ELR (cell line): ENCODE measurements around the gene CHEK2.
"Not testable (repeated sequence)": the region's sequence is repeated elsewhere in the genome, so short reads cannot be mapped to it uniquely, and the experiment has no call there.

Experiments
- DNase-seq: peaks from one replicate; pipeline ENCODE4 v3.0.0-alpha.2; 2015; ENCODE audit warnings: low read depth

Gene CHEK2

GRCh38 chr22:28689796-28690195 lies 51.8 kb downstream of the CHEK2 start:
- not testable (repeated sequence) for DNase-seq

DNA sequence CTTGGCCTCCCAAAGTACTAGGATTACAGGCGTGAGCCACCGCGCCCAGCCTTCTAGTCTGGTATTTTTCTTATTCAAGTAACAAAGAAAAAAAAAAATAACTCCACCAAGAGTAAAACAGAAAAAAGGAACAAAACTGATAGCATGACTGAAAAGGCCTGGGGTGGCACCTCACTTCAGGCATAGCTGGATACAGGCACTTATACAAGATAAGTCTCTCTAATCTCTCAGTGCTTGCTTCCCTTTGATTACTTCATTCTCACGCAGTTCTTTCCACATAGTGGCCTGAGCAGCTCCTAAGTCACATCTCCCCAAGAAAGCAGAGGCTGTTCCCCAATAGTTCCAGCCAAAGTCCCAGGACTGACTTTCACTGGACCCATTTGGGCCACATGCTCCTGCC lies 58.7 kb downstream of the CHEK2 start:
- DNase-seq, result not testable (repeated sequence)

- peak; percentile 60 for DNase-seq
Observed at GRCh38 chr22:28680813-28681490, 60.7 kb downstream of the CHEK2 start.

GRCh38 chr22:28679611-28680287 lies 61.9 kb downstream of the CHEK2 start, which contains the start of gene TTC28:
Gene TTC28, minus strand, starts transcription at chr22:28679840. Its CDS starts 117 bp downstream, at chr22:28679723.
- DNase-seq, result peak; percentile 83

GRCh38 chr22:28678778-28679610 lies 62.6 kb downstream of the CHEK2 start:
- DNase-seq, result peak; percentile 24

GRCh38 chr22:28678170-28678569 lies 63.5 kb downstream of the CHEK2 start:
- not testable (repeated sequence) for DNase-seq

GRCh38 chr22:28674121-28674563 lies 67.5 kb downstream of the CHEK2 start:
- peak; percentile 79 for DNase-seq

- DNase-seq, result peak; percentile 62
Observed at GRCh38 chr22:28670756-28671155, 70.9 kb downstream of the CHEK2 start.

DNA sequence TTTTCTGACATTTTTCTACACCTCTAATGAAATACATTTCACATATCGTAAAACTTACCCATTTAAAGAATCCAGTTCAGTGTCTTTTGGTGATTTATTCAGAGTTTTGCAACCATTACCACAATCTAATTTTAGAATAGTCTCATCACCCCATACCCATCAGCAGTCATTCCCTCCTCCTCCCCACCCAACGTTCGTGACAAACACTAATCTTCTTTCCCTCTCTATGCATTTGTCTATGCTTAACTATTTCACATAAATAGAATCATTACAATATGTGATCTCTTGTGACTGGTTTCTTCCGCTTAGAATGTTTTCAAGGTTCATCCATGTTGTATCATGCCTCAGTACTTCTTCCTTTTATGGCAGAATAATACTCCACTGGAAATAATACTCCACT lies 71.5 kb downstream of the CHEK2 start:
- DNase-seq, result no peak

DNA sequence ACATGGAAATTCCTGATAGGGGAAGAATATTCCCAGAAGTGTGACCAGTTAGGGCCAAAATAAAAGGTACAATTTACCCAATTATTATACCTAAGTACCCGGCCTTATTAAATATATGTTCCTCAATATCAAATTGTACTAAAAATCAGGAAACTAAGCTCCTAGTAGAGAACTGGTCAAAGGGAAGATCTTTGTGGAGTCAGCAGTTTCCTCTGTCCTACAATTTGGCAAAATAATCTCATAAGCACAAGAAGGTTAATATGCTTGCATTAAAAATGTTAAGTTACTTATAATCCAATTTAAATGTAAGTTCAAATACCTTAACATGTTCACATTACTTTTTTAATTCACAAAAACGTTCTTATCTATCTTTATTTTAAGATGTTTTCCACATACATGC lies 72.2 kb downstream of the CHEK2 start:
- DNase-seq, result no peak

GRCh38 chr22:28663569-28663942 lies 78.1 kb downstream of the CHEK2 start:
- not testable (repeated sequence) for DNase-seq

DNA sequence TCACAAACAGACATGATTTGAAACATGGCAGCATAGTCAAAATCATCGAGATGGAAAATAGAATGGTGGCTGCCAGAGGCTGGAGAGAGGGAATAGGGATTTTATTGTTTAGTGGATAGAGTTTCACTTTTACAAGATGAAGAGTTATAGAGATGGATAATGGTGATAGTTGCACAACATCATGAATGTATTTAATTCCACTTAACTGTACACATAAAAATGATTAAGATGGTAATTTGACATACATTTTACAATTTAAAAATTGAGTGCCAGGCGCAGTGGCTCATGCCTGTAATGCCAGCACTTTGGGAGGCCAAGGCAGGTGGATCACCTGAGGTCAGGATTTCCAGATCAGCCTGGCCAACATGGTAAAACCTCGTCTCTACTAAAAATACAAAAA lies 83.2 kb downstream of the CHEK2 start:
- no peak for DNase-seq

- DNase-seq, result no peak
Observed at GRCh38 chr22:28656181-28656580, 85.4 kb downstream of the CHEK2 start.

GRCh38 chr22:28650463-28650862 lies 91.2 kb downstream of the CHEK2 start:
- DNase-seq, result no peak

GRCh38 chr22:28648792-28649191 lies 92.8 kb downstream of the CHEK2 start:
- DNase-seq, result no peak

- no peak for DNase-seq
Observed at GRCh38 chr22:28647216-28647615, 94.4 kb downstream of the CHEK2 start.

DNA sequence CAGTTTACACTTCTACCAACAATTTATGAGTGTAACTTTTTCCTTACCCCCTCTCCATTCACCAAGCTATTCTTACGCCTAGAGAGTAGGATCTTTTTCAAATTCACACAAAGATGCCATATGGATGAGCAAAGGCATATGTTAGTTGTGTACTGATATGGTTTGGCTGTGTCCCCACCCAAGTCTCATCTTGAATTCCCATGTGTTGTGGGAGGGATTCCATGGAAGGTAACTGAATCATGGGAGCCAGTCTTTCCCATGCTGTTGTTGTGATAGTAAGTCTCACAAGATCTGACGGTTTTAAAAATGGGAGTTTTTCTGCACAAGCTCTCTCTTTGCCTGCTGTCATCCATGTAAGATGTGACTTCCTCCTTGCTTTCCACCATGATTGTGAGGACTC lies 102.3 kb downstream of the CHEK2 start:
- DNase-seq, result no peak
